GM12872 (cell line): ENCODE results near the gene KLHDC10.

Experiments
- CTCF ChIP-seq: IDR thresholded peaks from 3 replicates; pipeline ENCODE4 v1.5.1; 2011; ENCODE audit warnings: low read depth, mild to moderate bottlenecking, low read length, moderate library complexity; ENCODE audit not compliant: insufficient read depth

Gene KLHDC10

GRCh38 chr7:130142654-130143333 lies 72.5 kb downstream of the KLHDC10 start:
- TF ChIP-seq CTCF, result no peak

- no peak for TF ChIP-seq CTCF
These were observed 73.0 kb downstream of the KLHDC10 start for GRCh38 chr7:130143334-130143732.

- TF ChIP-seq CTCF, result no peak
These were observed 73.6 kb downstream of the KLHDC10 start for GRCh38 chr7:130143986-130144311.

GRCh38 chr7:130144312-130145171 lies 74.2 kb downstream of the KLHDC10 start:
- TF ChIP-seq CTCF, result no peak

- TF ChIP-seq CTCF, result 0 out of 3 replicates have a peak, but pooled peaks have one; percentile 2
These were observed 75.2 kb downstream of the KLHDC10 start for GRCh38 chr7:130145424-130146100.

GRCh38 chr7:130146693-130147405 lies 76.5 kb downstream of the KLHDC10 start:
- TF ChIP-seq CTCF, result no peak
